Loucy (cell line): ENCODE measurements around the gene SORBS1.

Experiments used
- H2AFZ ChIP-seq: fragments of 200-600 bp; sonication (generic); 2 replicates; pipeline ENCODE4 v1.6.0; 2016; ENCODE audit warnings: antibody characterized with exemption, mild to moderate bottlenecking, low read length, moderate library complexity
- H3F3A ChIP-seq: fragments of 200-600 bp; 2 replicates; pipeline ENCODE4 v1.6.0; 2016; ENCODE audit warnings: antibody characterized with exemption, low read depth, mild to moderate bottlenecking
- H3K27me3 ChIP-seq: fragments of 200-600 bp; sonication (generic); 2 replicates; pipeline ENCODE4 v1.6.1; 2014; ENCODE audit warnings: low read length, mild to moderate bottlenecking; ENCODE audit not compliant: insufficient read depth, poor library complexity, severe bottlenecking
- H3K36me3 ChIP-seq: fragments of 200-600 bp; sonication (generic); 2 replicates; pipeline ENCODE4 v1.6.1; 2016; ENCODE audit warnings: low read length; ENCODE audit not compliant: insufficient read depth
- H3K4me1 ChIP-seq: fragments of 200-600 bp; sonication (generic); 2 replicates; pipeline ENCODE4 v1.5.1; 2014; ENCODE audit warnings: low read length, mild to moderate bottlenecking; ENCODE audit not compliant: insufficient read depth, poor library complexity, severe bottlenecking
- H3K4me2 ChIP-seq: fragments of 200-600 bp; sonication (generic); 2 replicates; pipeline ENCODE4 v1.6.0; 2014; ENCODE audit warnings: antibody characterized with exemption, low read length, low read depth, mild to moderate bottlenecking; ENCODE audit not compliant: poor library complexity, severe bottlenecking
- H3K4me3 ChIP-seq: fragments of 200-600 bp; sonication (generic); 2 replicates; pipeline ENCODE4 v1.5.1; 2014; ENCODE audit warnings: low read length, mild to moderate bottlenecking, mixed read lengths; ENCODE audit not compliant: poor library complexity, severe bottlenecking
- H3K79me2 ChIP-seq: fragments of 200-600 bp; sonication (generic); 2 replicates; pipeline ENCODE4 v1.6.1; 2014; ENCODE audit warnings: low read length; ENCODE audit not compliant: insufficient read depth
- H3K9ac ChIP-seq: fragments of 200-600 bp; sonication (generic); 2 replicates; pipeline ENCODE4 v1.6.0; 2014; ENCODE audit warnings: mild to moderate bottlenecking, low read depth, low read length, moderate library complexity; ENCODE audit not compliant: poor library complexity, severe bottlenecking
- H3K9me2 ChIP-seq: fragments of 200-600 bp; sonication (generic); replicated peaks from 2 replicates; pipeline ENCODE4 v1.6.1; 2016; ENCODE audit warnings: low read depth, low read length, mixed read lengths
- H3K9me3 ChIP-seq: fragments of 200-600 bp; sonication (generic); 2 replicates; pipeline ENCODE4 v1.6.1; 2014; ENCODE audit warnings: mild to moderate bottlenecking, antibody characterized with exemption, low read length, low read depth; ENCODE audit not compliant: insufficient read depth
- H4K20me1 ChIP-seq: fragments of 200-600 bp; sonication (generic); 2 replicates; pipeline ENCODE4 v1.6.0; 2014; ENCODE audit warnings: antibody characterized with exemption, low read length, mild to moderate bottlenecking; ENCODE audit not compliant: insufficient read depth, poor library complexity, severe bottlenecking
- EZH2phosphoT487 ChIP-seq: fragments of 200-600 bp; IDR thresholded peaks from 2 replicates; pipeline ENCODE4 v1.6.1; 2018; ENCODE audit warnings: antibody characterized with exemption, mild to moderate bottlenecking, moderate library complexity, borderline replicate concordance
- TF ChIP-seq, protein P1 (sequence below): fragments of 200-600 bp; sonication (generic); conservative IDR thresholded peaks from 2 replicates; pipeline ENCODE4 v1.5.1; 2014; ENCODE audit warnings: mild to moderate bottlenecking, antibody characterized with exemption, low read length

Gene SORBS1

DNA sequence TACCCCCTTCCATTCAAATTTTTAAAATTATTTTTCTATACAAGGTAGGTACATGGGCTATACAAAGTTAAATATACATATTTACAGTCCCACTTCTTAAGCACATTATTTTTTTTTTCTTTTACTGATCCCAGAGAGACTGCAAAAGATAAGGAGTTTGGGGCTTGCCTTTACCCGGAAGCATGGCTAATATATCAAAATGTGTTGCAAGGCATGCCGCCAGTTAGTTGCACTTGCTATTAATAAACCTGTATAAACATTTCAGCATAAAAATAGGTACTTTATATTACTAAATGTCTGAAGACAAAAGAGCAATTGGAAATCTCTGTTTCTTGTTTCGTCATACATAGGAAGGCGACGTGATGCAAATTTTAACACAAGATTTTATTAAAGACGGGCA is 248.9 kb downstream of the SORBS1 start:
- Histone ChIP-seq H3K9me3 (no peaks in the 10 kb centered on the region), H3K4me2 (no peak overlapping the region), H4K20me1 (no peaks in the 10 kb centered on the region), H3K9ac (no peak overlapping the region), H2AFZ (no peak overlapping the region), H3K9me2 (no peaks in the 10 kb centered on the region), H3K79me2 (no peaks in the 10 kb centered on the region), H3K4me1 (peaks cover 68% of the 10 kb centered on the region), H3K36me3 (no peaks in the 10 kb centered on the region), H3F3A (no peaks in the 10 kb centered on the region), H3K4me3 (no peak overlapping the region), H3K27me3 (no peaks in the 10 kb centered on the region)
- TF ChIP-seq EZH2phosphoT487, result no peak
- TF ChIP-seq, protein P1, sequence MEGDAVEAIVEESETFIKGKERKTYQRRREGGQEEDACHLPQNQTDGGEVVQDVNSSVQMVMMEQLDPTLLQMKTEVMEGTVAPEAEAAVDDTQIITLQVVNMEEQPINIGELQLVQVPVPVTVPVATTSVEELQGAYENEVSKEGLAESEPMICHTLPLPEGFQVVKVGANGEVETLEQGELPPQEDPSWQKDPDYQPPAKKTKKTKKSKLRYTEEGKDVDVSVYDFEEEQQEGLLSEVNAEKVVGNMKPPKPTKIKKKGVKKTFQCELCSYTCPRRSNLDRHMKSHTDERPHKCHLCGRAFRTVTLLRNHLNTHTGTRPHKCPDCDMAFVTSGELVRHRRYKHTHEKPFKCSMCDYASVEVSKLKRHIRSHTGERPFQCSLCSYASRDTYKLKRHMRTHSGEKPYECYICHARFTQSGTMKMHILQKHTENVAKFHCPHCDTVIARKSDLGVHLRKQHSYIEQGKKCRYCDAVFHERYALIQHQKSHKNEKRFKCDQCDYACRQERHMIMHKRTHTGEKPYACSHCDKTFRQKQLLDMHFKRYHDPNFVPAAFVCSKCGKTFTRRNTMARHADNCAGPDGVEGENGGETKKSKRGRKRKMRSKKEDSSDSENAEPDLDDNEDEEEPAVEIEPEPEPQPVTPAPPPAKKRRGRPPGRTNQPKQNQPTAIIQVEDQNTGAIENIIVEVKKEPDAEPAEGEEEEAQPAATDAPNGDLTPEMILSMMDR, result no peak

DNA sequence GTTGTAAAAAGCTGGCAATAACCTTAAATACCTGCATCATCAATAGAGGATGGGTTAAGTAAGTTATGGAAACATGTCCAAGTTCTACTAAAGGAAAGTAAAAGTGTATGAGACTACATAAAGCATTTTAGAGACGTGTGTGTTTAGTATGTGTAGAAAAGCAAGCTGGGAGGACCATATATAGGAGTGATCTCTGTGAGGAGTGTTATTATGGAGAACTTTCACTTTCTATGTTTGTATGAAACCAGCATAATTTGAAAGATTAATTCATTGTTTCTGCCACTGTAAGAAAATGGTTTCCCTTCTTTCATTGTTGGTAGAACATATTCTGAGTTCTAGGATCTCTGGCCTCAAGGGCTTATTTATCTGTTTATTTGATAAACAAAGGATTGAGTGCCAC is 251.2 kb downstream of the SORBS1 start:
- no peaks in the 10 kb centered on the region for H3K36me3 ChIP-seq
- no peaks in the 10 kb centered on the region for H3K9me2 ChIP-seq
- H3K4me3 ChIP-seq, result peak overlapping the region; percentile 26
- H3K9me3 ChIP-seq, result no peaks in the 10 kb centered on the region
- H3K79me2 ChIP-seq, result no peaks in the 10 kb centered on the region
- H3K4me2 ChIP-seq, result peak overlapping the region; percentile 62
- H3F3A ChIP-seq, result no peaks in the 10 kb centered on the region
- TF ChIP-seq, protein P1, result no peak
- TF ChIP-seq EZH2phosphoT487, result no peak
- H3K4me1 ChIP-seq, result peaks cover 69% of the 10 kb centered on the region
- peak overlapping the region; percentile 78 for H2AFZ ChIP-seq
- H3K27me3 ChIP-seq, result no peaks in the 10 kb centered on the region
- no peaks in the 10 kb centered on the region for H4K20me1 ChIP-seq
- peak overlapping the region; percentile 55 for H3K9ac ChIP-seq

DNA sequence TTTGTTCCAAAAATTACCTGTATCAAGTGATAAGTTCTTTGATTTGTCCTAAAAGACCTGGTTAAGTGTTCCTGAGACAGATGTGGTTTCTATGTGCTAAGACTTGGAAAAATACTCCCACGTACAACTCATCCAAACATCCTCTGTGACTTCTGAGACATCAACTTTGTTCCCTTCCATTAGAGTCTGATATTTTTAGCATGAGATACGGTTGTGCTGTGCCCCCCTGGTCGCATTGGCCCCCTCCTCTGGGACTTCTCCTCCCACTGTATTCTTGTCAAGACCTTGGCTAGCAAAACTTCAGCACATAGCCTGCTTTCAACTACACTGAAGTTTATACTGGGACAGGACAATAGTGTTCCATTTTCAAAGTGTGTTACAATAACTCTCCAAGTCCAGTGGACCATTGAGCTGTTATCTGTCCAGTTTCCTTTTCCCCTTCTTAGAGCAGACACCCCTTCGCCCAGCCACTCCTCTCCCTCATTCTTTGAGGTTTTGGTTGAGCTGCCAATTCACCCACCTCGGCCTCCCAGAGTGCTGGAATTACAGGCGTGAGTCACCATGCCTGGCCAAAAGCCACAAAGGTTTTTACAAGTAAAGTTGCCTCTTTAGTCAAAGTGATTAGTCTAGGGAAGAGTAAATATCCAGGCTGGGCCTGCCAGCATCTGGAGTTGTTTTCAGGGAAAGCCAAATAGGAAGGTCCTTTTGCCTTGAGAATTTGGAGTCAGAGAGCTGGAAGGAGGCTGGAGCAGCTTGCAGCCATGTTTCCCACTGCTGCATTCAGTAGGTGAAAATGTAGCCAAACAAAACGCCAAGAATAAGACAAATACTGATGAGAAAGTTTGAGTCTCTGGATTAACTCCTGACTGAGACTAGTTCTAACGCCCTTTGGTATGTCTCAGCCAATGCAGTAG is 252.5 kb downstream of the SORBS1 start:
- Histone ChIP-seq H3K9me3 (no peaks in the 10 kb centered on the region), H3K9me2 (no peaks in the 10 kb centered on the region), H3F3A (no peaks in the 10 kb centered on the region), H3K4me2 (peak overlapping the region; percentile 42), H2AFZ (no peak overlapping the region), H3K4me3 (peak overlapping the region; percentile 15), H3K9ac (peak overlapping the region; percentile 34), H3K36me3 (no peaks in the 10 kb centered on the region), H3K4me1 (peaks cover 68% of the 10 kb centered on the region), H3K27me3 (no peaks in the 10 kb centered on the region), H4K20me1 (no peaks in the 10 kb centered on the region), H3K79me2 (no peaks in the 10 kb centered on the region)
- TF ChIP-seq, protein P1, result no peak
